A172 (cell line): ENCODE measurements around the gene ZNF516. TPM values are rescaled to one million over a fixed set of nuclear protein-coding genes. Genes with fewer than 3 reads are reported as not detected.

ENCODE experiments used
- DNase-seq: peaks from one replicate; pipeline ENCODE4 v3.0.0-alpha.2; 2015; ENCODE audit warnings: low spot score
- total RNA-seq: library from RNA; depleted of rRNA; stranded (reverse); fragments of >200 nt; shearing (Covaris generic); gene quantifications from 2 replicates; pipeline ENCODE4 v1.2.3, GENCODE V29; 2014

ZNF516 gene
- total RNA-seq, 1 experiment from 2014 or later, result 4.8 TPM

DNA sequence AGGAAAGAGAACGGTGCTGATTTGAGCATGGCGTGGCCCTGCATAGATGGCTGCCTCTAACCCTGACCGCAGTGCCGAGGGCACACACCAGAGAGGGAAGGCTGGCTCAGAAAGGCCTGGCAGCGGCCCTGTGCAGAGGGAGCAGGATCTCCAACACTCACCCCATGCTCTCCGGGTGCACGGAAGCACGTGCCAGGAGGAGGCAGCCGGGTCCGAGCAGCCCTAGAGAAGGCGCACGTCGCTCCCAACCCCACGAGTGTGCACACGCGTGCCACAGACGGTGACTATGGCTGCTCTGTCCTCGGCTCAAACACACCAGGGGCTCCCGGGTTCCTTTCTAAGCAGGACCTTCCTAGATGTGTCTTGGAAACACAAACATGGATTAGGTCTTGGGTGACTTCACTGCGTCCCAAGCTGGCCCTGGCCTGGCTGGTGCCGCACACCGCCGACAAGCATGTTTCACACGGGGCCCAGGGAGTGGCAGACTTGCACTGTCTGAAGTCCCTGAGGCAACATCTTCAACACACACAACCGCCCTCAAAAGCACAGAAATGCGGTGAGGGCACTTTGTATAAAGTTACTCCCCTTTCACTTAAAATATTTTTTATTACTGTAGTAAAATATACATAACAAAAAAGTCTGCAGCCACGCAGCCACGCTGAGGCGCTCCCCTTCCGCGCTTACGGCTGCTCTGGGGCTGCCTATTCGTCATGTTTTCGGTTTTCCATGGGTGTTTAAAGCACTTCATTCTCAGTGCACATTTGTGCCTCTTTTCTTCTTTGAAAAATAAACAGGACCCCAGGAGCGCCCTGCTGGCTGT, 110.0 kb downstream of the ZNF516 start:
- DNase-seq, result no peak

DNA sequence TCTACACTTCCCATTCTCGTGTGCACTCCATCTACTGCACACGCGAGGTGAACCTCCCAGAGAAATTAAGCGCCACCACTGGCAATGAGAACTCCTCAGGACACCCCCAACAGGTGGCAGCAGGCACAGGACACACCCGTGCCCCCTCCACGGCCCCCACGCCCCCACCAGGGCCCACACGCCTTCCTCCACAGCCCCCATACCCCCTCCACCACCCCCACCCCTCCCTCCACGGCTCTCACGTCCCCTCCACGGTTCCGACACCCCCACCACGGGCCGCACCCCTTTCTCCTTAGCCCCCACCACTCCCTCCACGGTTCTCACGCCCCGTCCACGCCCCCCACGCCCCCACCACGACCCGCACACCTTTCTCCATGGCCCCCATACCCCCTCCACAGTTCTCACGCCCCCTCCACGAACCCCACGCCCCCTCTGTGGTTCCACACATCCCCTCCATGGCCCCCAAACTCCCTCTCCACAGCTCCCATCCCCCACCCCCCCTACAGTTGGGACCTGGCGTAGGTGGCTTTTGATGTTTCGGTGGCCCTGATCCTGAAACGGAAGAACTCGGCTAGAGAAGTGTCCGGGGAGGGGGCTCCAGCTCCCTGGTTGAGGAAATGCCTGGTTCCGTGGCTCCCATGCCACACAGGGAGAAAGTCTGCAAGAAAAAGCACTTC, 110.8 kb downstream of the ZNF516 start:
- DNase-seq, result no peak

DNA sequence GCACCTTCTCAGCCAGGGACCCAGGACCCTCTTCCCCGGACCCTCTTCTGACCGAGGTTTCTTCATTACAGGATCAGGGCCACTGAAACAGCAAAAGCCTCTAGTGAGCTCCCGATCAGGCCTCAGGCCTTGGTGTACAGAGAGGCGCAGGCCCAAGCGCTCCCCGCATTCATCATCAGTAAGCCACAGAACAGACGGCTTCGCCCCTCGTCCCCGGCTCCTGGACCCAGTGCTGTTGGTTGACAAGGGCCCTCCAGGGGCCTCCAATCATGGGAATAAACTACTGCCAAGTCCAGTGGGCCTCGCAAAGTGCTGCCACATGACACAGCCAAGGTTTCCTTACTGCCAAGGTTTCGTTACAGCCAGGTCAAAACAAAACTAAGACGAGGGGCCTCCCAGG, 111.4 kb downstream of the ZNF516 start:
- no peak for DNase-seq

DNA sequence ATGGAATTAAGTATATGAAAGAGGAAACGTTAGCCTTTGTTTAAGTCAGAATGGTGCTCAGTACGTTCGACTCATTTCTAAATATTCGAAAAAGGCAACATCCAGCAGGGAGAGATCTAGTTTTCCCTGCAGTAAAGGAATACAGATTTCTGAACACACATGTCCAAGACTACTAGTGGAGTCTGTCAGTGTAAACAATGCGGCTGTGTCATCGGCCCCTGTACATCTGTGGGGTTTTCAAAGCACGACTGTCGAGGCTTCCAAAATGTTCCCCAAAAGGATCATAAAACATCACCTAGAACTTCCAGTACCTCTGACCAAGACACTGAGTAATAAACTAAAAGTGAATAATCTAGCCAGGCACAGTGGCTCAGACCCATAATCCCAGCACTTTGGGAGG, 112.8 kb downstream of the ZNF516 start:
- no peak for DNase-seq

DNA sequence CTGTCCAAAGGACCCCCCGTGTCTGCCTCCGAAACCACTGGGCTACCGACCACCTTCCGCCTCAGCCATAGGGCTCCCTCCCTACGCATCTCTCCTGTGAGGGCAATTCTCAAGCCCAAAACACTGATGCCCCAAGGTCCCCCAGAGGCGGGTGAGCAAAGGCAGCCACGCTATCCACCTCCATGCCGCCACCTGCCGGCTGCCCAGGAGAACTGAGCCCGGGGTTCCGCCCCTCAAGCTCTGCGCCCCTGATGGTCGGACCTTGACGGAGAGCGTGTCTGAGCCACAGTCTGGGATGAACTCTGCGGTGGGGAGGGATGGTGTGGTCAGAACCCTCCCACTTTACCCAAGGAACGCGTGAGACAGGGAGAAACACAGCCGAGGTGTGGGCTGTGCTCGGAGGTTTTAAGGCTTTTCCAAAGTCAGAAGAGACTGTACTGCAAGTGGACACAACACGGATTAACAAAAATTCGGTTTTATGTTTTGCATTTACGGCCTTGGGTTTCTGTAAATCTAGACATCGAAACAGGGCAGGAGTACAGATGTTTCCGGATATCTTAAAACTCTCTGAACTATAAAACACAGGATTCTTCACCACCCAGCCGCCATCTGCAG, 114.1 kb downstream of the ZNF516 start:
- no peak for DNase-seq

DNA sequence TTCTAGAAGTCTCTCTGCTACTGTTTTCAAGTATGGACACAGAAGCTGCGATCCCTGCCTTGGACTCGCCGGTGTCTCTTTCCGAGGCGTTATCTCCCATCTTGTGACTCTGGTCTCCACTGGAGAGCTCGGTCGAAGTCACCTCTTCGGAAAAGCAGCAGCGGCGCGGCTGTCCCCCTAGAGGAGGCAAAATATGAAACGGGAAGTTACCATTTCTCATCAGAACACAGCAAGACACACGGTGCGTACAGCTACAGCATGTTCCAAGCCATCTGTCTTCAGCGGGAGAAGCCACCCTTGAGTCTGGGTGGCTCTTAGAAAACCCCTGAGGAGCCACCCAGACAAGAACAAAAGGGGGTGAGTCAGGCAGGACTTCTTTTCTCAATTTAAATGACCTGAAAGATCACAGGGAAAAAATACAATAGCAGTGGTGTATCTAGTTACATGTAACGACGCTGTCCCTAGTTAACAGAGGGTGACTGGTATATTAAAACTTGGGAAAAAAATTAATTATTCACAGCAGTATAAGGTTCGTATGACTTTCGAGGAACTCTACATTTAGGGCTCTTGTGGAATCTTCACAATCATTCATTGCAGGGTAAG, 114.8 kb downstream of the ZNF516 start:
- no peak for DNase-seq

DNA sequence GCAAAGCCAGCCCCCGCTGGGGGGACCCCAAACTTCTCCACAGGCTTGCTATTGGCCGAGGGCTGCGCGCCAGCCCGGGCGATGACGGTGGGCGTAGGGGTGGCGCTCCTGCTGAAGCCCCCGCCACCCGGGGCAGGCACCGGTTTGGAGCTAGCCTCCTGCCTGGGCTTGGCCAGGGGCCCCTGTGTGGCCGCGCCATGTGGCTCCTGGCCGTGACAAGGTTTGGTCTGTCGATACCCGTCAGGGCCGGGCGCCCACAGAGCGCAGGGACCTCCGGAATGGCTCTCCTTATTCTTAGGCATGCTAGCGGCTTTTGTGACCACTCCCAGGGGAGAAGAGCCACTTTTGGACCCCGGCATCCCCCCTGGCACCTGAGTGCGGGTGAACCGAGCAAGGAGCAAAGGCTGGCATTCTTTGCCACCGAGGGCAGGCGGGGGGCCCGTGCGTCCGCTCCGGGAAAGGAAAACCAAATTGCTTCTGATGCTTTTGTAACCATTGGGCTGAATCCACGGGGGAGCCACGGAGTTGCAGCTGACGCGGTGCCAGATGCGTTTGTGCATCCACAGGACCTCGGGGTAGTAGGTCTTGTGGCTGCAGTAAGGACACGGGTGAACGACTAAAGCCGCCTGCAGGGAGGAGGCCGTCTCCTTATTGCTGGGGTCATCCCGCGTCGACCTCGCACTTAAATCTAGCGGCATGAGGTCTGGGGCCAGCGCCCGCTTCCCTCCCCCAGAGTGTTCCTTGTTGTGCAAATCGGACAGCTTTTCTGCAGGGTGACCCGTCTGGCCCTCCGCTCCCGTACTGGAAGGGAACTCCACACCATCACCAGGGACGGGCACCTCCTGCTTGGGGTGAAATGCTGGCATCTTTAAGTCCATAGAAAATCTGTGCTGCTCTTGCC, 115.6 kb downstream of the ZNF516 start:
- no peak for DNase-seq

DNA sequence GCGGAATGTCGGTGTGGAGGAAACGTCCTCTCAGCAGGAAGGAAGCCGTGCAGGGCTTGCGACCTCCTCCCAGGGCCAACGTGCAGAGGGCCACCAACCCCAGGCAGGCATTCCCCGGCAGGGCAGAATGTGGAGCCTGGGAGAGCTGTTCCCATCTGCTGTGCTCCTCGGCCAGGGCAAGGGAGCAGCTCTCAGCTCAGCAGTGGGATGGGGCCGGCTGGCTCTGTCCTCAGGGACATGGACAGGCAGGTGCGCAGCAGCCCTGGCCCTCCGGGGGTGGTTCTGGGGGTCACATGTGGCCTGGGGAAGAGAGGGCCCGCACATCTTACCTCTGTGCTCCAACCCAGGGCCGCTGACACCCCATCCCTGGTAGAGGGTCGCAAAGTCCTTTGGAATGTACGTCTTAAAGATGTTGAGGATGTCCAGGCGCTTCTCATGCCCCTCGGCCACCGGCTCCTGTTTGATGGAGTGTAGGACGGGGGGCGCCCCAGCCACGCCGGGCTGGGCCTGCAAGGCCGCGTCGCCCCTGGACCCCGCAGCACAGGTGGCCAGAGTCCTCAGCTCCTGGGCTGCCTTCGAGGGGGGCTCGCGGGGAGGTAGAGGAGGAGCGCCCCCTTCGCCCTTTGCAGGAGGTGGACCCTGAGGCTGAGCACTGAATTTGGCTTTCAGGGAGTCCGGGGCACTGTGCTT, 116.4 kb downstream of the ZNF516 start:
- no peak for DNase-seq

DNA sequence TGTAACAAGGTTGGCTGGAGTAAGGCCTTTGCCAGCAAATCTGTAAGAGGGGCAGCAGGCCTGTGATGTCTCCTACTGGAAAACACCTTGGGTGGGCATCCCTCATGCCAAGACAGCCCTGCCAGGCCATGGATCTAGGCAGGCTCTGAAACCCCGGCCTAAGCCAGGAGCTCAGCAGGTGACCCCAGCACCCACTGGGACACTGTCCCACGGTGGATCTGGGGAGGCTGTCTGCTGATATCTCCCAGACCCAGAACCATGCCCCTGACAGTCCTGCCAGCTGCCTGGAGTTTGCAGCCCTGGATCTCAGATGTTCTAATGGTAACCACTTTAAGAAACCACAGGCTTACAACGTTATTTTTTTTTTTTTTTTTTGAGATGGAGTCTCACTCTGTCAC, 117.7 kb downstream of the ZNF516 start:
- DNase-seq, result no peak

DNA sequence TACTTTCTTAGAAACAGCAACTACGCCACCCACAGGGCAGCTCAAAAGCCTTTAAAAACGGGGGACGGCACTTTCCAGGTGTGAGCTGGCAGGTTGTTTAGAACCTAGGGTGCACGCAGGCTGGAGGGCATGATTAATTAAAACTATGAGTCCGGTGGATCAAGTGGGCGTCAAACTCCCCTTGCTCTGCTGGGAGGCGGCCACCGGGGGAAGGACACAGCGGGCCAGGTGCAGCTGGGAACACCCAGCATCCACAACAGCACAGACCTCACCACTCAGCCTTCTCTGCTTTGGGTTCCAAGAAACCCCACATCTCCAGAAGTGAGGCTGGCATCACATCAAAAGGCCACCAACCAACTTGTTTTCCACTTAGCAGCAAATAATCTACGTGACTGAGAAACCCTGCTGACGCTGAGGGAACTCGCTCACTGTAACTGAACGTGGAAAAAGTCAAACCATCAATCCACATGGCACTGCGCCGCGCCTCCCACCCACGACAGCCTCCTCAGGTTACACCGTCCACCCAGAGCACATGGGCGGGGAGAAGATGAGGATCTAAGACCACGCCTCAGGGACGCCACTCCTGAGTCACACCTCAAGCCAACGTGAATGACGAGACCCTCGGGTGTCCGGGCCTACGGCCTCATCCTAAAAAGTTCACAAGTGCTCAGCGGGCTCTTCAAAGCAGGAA, 118.2 kb downstream of the ZNF516 start:
- DNase-seq, result no peak

DNA sequence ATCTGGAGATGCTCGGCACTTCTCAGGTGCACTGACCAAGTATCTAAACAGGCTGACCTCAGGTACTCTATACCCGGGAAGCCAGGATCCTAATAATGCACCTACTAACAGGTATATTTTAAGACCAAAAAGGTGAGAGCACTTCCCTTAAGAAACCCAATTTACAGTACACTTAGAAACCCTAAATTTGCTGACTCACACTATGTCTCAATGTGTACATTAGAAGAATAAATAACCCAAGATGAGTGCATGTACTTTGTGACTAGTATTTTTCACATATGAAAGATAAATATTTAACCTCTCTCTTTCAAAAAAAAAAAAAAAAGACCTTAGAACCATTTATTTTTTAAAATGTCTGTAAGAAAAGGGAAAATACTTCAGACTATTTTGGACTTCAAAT, 118.8 kb downstream of the ZNF516 start:
- DNase-seq, result no peak

DNA sequence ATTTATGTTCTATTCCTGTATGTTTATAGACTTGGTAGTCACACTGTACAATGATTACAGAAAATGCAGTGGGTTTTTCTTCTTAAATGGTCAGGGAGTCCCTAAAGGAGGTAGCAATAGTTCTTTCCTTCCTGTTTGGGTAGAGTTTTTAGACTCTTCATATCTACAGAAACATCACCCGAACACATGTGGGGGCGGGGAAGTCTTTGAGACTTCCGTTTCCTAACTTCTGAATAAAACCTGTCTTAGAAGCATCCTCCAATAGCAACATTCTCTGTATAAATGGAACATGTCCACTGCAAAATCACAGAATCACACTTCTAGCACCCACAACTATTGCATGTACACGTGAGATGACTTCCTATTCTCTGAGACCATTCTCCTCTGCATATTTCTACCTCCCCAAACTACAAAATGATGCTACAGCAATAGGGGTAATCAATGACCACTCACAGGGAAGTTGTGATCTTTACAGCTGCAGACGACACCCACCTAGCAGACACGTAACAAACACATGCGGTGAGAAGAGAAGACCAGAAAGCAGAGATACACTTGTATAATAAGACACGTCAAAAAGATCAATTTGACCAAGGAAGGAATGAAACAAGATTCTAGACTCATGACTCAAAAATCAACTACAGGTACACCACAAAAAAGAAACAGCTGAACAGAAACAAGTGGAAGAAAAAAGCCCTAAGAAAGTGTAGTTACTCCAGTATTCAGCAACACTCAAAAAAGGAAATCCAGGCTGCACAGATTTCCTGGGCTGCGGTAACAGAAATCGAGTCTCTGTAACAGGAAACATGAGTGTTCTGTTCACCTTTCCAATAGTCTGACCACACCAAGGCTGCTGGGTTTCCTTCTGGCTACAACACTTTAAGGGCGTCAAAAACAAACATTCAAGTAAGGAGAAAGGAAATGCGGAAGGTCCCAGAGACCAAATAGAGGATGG, 120.4 kb downstream of the ZNF516 start:
- no peak for DNase-seq

DNA sequence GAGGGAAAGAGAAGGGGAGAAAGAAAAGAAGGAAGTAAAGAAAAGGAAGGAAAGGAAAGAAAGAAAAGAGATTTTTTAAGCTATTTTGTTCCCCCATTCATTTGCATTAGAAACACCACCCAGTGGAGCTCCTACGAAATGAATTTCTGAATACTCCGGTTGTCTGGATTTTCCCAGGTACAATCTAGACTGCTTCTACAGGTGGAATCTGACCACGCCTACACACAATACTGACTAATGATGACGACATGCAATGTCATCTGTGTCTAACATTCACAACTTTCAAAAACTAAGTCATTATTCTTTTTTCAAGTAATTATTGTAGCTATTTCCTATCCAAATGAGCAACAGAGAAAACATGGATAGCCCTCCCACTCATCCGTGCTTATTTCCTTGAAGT, 121.7 kb downstream of the ZNF516 start:
- DNase-seq, result no peak

DNA sequence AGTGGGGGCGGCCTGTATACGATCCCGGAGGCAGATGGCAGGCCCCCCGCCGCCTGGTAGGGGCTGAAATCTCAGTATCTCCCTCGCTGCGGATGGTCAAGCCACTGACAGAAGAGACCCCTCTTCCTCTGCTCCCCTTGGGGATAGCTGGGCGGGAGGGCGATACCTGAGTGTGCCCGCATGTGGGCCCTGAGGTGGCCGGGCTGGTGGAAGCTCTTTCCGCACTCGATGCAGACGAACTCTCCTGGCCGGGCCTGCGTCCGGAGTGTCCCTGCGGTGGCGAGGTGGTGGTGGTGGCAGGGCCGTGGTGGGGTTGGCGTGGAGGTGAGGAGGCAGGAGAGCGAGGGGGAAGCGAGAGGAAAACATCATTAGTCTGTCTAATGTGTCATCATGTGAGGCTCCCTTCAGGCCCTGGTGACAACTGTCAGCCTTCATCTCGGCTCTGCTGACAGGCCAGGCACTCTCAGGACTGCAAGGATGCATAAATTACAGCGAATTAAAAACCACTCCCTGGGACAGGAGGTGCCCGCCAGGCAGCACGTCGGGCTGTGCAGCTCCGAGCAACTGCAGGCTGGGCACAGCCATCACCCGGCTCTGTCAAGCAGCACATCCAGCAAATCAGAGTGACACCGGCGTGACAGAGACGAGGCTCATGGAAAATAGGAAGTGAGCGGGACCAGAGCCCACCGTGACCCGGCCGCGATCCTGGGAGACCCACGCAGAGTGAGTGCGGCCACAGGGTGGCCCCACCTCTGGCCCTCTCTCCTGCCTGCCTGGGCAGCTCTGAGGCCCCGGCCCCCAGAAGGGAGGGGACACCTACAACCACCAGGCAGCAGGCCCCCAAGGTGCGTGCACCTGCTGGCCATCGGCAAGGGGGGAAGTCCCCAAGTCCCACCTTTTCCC, 123.5 kb downstream of the ZNF516 start:
- DNase-seq, result no peak

DNA sequence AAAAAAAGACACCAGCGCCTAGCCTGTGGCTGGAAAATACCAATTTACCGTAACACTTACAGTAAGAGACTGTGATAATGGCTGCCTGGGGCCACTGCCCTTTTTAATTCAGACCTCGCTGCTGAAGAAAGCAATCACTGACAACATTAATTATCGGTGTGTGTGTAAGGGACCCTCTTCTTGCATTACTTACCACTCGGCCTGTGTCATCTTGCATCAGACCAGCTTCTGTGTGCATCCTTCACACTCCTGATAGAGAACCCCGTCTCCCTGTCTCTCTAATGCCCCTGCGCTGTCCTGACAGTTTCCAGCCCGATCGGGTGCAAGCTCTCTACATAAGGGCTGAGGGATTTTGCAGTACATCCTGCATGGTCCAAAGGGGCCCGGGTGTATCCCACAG, 124.4 kb downstream of the ZNF516 start:
- no peak for DNase-seq

DNA sequence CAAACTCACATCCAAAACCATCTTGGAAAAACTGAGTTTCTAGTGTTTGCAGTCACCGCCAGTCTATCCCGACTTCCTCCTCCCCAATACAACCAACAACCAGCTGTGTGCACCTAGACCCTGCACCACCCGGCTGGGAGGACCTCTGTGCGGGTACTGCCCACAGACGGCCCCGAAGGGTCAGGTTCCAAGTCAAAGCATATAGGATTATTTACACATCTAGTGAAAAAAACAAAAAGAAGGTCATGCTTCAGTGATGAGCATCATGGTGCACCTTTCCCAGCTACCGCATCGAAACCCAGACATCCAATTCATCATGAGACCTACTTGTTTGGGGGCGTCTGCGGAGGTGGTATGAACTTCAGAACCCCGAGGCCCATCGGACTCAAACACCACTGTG, 124.8 kb downstream of the ZNF516 start:
- no peak for DNase-seq

DNA sequence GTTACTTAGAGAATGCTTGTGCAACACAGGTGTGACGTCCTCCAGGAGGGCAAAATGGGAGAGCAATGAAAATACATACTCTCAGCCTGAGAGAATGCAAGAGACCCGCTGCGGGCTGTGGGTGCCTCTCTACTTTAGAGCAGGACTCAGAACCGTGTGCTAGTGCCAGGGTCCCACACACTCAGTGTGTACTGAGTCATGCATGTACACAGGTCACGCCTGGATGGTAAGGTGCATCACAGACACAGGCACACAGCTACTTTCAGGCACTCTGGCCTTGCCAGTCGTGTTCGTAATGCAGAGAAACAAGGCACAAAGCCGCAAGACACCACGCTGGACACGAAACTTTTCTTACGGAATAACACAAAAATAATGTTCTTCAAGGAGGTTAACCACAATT, 125.3 kb downstream of the ZNF516 start:
- DNase-seq, result no peak

DNA sequence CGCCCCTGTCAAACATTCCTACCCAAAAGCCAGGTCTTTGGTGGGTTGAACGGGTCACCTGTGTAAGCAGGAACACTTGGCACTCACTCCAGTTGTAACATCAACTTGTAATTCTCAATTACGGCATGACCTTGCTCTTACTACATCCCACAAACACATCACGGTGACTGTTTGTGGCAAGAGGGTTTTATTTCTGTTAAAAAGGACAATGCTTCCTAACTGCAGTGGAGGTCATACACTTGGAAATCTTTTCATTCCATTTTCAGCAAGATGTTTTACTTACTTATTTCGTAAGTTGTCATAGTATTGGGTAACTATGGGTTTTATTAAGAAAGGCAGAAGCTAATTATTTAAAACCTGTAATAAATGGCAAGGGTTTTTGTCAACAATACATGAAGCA, 126.1 kb downstream of the ZNF516 start:
- no peak for DNase-seq
